ENCODE data around the gene RPS6KA5.
"Not testable (repeated sequence)": the region's sequence is repeated elsewhere in the genome, so short reads cannot be mapped to it uniquely, and the experiment has no call there.

The RPS6KA5 gene

DNA sequence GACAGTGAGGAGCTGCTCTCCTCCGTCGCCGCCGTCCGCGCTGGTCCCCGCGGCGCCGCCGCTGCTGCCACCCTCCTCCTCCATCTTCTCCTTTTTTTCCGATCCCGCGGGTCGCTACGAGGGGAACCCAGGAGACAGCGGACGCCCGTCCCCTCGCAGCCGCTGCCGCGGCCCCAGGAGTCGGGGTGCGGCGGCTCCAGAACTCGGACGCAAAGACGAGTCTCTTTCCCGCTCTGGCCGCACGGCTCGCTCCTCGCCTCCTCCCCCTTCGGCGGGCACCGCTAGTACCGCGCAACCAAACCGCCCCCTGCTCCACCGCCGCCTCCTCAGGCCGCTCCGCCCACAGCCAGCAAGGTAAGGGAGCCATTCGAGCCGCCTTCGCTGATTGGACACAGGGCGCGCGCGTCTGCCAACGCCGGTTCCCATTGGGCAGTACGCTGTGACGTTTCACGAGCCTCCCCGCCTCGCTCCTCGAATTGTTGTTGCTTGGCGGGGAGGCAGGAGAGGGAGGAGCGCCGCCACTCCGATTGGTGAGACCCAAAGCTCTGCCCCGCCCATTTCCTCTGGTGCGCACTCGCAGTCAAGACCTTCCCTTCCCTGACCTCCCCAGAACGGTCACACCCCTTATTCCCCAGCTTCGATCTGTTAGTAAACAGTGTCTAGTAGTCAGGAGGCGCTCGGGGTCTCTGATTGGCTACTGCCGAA, at the start of gene RPS6KA5:
Gene RPS6KA5 (minus strand): TSS at position 291 of the 705 bp plus-strand sequence. CDS start 207 bp downstream, at position 84.
- peak; percentile 99 to 100 for DNase-seq

DNA sequence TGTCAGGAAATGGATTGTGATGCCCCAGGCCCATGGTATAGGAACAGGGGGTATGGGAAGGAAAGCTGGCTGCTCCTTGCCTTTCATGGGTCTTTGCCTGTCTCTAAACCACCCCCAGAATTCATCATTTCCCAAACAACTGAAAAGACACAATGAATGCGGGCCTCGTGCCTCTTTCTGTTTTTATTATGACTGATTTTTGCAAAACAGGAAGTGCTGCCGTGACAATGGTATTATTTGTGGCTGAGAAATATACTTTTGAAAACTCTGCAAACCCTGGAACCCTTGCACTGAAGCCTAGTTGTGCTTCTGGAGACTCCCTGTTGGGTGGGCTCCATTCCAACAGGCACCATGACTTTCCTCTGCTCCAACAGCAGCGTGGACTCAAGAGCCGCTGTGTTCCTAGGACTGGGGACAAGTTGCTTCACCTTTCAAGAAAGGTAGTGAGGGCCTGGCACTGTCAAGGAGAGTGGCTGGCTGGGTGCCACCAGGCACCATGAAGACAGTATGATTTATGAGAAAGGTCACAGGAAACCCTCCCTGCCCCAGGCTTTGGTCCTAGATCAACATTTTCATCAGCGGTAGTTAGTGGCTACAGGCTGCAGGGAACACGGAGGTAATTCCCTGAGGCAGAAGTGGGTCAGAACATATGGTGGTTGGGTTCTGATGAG, 48.6 kb upstream of the RPS6KA5 start:
- DNase-seq: no peak

- peak; percentile 61 to 78 for DNase-seq
Measured at GRCh38 chr14:91103116-91103515, 42.7 kb upstream of the RPS6KA5 start.

DNA sequence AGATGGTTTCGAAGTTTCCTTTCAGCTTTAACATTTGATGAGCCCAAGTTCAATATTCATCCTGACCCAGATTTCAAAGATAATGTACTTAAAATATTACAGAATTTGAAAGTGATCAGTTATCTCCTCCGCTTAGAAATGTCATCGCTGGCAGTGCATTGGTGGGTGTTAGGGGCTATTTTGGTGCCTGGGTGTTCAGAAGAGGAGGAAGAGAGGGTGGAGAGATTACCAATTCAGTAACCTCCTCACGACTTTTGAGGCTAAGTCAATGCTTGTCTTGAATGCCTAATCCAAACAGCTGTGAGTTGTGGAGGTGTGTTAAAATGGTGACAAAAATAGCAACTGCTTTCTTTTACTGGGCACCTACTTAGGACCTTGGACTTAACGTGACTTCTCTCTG, 39.7 kb upstream of the RPS6KA5 start:
- DNase-seq: no peak

- no peak for DNase-seq
Measured at GRCh38 chr14:91098591-91098990, 38.1 kb upstream of the RPS6KA5 start.

GRCh38 chr14:91097657-91098056, 37.2 kb upstream of the RPS6KA5 start:
- DNase-seq: not testable (repeated sequence)

DNA sequence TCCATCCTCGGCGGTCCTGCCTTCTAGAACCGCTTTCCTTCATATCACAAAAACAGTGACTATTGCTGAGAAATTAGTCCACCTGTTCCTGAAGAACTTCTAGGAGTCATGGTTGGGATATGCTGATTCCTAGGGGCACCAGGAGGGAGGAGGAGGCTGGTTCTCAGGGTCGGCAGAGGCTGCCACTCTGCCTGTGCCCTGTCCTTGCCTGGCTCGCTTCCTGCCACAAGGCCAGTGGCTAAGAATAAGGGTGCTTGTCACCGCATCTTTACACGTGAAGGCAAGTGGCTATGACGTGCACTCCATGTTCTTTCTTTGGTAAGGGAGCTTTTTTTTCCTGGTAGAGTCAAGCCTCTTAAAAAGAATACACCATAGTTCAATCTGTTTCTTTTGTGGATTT, 34.7 kb upstream of the RPS6KA5 start:
- no peak for DNase-seq

- DNase-seq: no peak
Measured at GRCh38 chr14:91094772-91095171, 34.3 kb upstream of the RPS6KA5 start.

DNA sequence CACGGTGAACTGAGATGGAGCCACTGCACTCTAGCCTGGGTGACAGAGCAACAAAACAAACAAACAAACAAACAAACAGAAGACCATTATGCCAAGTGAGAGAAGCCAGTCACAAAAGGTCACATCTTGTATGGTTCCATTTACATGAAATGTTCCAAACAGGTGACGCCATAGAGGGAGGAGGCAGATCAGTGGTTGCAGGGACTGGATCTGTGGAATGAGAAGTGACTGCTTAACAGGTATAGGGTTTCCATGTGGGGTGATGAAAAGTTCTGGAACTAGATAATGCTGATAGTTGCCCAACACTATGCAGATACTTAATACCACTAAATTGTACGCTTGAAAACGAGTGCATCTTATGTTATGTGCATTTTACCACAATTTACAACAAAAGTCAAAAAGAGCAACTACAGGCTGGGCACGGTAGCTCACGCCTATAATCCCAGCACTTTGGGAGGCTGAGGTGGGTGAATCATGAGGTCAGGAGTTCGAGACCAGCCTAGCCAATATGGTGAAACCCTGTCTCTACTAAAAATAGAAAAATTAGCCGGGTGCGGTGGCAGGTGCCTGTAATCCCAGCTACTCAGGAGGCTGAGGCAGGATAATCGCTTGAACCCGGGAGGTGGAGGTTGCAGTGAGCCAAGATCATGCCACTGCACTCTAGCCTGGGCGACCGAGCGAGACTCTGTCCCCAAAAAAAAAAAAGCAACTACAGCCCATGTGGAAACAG, 33.5 kb upstream of the RPS6KA5 start:
- DNase-seq: not testable (repeated sequence)

DNA sequence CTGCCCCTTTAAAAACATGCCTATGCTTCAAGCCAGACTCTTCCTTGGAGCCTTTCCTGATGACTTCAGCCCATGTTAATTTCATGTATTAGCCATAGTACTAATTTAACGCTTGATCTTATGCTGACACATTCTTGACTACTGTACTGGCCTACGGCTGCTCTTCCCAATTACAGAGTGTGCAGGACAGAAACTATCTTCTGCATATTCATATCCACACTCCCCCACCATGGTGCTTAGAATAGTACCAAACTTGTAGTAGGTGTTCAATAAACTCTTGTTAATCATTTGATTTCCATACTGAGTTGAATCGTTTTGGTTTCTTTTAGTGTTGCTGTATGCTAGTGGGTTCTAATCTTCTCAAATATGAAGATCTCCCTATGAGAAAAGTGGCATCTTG, 31.6 kb upstream of the RPS6KA5 start:
- no peak for DNase-seq

- DNase-seq: no peak
Measured at GRCh38 chr14:91090743-91091142, 30.3 kb upstream of the RPS6KA5 start.

DNA sequence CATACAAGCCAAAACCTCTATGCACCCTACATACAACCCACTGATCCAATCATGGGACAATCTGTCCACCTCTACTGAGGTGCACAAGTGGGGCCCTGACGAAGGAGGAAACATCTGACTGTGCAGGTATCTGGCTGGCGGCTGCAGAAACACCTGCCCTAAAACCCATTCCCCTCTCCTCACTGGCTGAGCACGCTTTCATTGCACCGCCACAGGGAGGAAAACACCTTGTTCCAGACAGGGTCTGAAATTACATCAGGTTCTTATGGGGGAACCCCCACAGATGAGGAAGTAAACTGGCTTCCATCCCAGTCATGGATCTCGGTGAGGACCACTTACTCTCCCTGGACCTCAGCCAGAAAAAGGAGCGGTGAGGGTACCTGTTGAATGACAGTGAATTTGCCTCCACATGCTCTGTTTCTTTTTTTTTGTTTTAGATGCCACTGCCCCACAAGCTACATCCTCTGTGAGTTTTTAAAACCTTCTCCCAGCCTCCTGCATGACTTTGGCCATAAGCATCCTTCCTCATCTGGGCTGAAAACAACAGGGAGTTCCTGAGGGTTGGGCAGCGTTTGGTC, 29.6 kb upstream of the RPS6KA5 start:
- DNase-seq: no peak

- no peak for DNase-seq
Measured at GRCh38 chr14:91088585-91089235, 28.3 kb upstream of the RPS6KA5 start.

GRCh38 chr14:91087470-91087869, 27.0 kb upstream of the RPS6KA5 start:
- DNase-seq: not testable (repeated sequence)

GRCh38 chr14:91084516-91084915, 24.1 kb upstream of the RPS6KA5 start:
- no peak for DNase-seq

- DNase-seq: no peak
Measured at GRCh38 chr14:91082282-91082681, 21.8 kb upstream of the RPS6KA5 start.

DNA sequence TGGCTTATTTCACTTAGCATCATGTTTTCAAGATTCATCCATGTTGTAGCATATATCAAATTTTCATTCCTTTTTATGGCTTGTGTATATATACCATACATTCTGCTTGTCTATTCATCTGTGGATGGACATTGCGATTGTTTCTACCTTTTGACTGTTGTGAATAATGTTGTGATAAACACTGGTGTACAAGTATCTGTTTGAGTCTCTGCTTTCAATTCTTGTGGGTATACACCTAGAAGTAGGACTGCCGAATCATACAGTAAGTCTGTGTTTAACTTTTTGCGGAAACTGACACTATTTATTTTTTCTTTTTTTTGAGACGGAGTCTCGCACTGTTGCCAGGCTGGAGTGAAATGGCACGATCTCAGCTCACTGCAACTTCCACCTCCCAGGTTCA, 19.6 kb upstream of the RPS6KA5 start:
- no peak for DNase-seq

- DNase-seq: no peak
Measured at GRCh38 chr14:91078095-91078737, 17.8 kb upstream of the RPS6KA5 start.

DNA sequence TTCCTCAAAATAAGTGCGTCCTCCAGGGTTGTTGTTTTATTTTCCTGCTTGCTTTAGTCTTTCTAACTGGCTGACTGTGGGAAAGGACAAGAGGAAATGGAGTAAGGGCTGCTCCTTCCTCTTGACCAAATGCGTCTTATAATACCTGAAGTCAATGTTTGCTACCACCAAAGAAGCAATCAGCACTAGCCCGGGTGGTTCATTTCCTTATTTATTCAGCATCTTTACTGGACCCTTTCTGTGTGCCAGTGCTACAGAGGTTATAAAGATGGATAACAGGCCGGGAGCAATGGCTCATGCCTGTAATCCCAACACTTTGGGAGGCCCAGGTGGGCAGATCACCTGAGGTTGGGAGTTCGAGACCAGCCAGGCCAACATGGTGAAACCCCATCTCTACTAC, 15.1 kb upstream of the RPS6KA5 start:
- no peak for DNase-seq

GRCh38 chr14:91070572-91070971, 10.1 kb upstream of the RPS6KA5 start:
- no peak for DNase-seq

- DNase-seq: no peak
Measured at GRCh38 chr14:91068642-91069041, 8.2 kb upstream of the RPS6KA5 start.

- no peak for DNase-seq
Measured at GRCh38 chr14:91067186-91067585, 6.7 kb upstream of the RPS6KA5 start.

Measured in NCI-H446 (cell line).